Smooth muscle cell of the pulmonary artery (primary cell): ENCODE measurements around the gene PLOD3. TPM values are rescaled to one million over a fixed set of nuclear protein-coding genes. Genes with fewer than 3 reads are reported as not detected.

Source experiments
- total RNA-seq: library from RNA; depleted of rRNA; stranded (reverse); fragments of >200 nt; gene quantifications from 2 replicates; pipeline ENCODE4 v1.2.3, GENCODE V29; 2014

The PLOD3 gene
- 164 and 240 TPM in 2 replicates for total RNA-seq

DNA sequence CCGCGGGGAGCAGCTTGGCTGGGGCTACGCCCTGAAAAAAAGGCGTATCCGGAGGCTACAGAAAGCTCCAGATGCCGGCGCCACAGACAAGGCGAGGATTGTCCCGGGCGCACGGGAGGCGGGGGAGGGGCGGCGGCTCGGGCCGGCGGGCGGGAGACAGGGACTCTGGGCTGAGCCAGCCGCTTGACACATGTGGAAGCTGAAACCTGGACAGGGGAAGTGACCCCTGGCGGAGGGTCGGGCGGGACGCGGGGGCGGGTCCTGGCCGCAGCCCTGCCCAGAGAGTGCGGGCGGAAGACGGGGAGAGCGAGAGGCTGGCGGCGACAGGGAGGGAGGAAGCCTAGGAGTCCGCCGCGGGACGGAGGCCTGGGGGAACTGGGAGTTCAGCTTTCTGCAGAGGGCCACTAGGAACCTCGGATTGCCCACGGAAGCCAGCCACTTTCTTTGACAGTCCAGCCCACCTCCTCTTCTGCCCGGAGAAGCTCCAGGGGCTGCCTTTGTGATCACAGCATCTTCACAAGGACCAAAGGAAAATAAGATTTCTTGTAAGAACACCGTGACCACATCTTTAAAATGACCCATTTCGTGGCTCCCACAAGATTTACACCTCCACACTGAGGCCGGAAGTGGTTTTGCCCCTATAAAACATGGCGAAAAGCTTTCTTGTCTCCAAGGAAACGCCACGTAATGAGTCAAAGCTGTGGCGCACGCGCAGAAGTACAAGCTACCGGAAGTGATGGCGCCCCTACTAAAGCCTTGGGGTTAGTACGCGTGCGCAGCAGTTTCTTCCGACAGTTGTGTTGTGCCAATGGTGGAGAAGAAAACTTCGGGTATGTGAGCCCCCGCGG lies at the start of gene PLOD3, which contains the start of gene ZNHIT1:
Gene PLOD3, minus strand, starts transcription at position 194 of the 848 bp plus-strand sequence. CDS start 307 bp downstream, outside the sequence.
Gene ZNHIT1, plus strand, starts transcription at position 778 of the 848 bp plus-strand sequence. Its CDS starts 31 bp downstream, at position 809.

DNA sequence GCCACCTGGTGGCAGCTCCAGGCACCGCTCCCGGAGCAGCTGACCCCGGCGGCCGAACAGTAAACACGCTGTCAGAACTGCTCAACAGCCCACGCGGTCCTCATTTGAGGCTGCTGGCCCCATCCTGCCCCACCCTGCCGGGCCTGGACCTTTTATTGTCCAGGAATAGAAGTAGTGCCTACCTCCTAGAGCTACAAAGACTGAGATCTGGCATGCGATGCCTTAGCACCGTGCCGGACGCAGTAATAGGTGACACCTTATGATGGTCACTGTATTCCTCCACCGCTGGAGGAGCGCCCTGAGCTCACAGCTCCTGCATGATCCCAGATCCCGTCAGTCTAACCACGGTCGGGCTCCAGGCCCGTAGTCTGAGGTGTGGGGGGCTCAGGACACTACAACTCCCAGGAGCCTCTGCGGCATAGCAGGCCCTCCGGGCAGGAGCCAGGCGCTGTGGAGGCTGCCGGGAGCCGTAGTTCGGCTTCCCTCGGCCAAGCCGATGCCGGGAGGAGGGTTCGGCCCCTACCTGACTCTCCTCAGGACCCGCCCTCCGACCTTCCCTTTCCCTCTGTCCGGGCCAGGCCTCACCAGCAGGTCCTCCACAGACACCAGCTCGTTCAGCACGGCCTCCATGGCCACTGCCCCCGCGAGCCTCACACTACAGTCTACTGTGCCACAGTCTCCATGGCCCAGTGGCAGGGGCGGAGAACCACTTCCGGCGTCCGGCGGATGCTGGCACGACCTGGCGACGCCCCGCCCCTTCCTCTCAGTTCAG lies 27.2 kb upstream of the PLOD3 start, which contains the start of gene FIS1:
Gene FIS1, minus strand, starts transcription at position 707 of the 772 bp plus-strand sequence. Its CDS starts 77 bp downstream, at position 630.

GRCh38 chr7:101237206-101238067 lies 20.1 kb upstream of the PLOD3 start, which contains the start of gene CLDN15:
TSS of gene CLDN15 (minus strand) at chr7:101237802. CDS start at chr7:101237581, 221 bp downstream.

GRCh38 chr7:101200862-101201599 lies 16.4 kb downstream of the PLOD3 start, which contains the start of gene MOGAT3:
TSS of gene MOGAT3 (minus strand) at chr7:101201036. CDS start at chr7:101200854, 182 bp downstream.

GRCh38 chr7:101180130-101180755 lies 37.1 kb downstream of the PLOD3 start, which contains the start of gene NAT16:
TSS of gene NAT16 (minus strand) at chr7:101180293. CDS start at chr7:101174807, 5,486 bp downstream.

DNA sequence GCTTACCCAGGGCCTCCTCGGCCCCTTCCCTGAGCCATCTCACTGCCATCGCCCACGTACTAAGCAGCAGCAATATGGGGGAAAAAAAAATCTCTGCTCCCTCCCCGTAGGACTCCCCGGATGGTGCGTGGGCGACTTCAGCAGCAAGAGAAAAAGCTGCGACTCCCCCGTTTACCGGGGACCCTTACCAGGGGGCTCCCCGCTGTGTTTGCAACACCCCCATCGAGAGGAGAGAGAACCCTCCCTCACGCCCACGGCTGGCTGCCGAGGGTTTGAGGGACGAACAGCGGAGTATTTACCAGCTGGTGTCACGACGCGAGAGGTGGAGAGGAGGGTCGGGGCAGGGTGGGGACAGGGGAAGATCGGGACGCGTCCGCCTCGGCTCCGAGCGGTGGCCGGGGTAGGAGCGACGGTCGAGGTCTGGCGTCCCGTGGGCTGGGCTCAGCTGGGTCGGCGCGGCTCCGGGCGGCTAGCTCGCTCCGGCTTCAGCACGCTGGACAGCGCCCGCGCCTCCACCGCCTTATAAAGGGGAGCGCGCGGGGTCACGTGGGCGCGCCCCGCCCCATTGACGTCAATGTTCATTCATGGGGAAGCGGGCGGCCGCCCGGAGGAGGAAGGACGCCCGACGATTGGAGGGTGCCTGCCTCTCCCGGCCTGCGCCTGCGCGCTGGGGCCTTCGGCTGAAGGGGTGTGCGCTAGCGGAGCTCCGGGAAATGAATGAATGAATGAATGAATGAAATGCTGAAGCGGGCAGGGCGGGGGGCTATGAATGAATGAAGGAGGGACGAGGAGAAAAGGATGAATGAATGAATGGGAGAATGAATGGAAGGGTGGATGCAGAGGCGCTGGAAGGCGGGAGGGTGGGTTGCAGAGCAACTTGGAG lies 52.1 kb downstream of the PLOD3 start, which contains the start of gene VGF:
Gene VGF, minus strand, starts transcription at position 495 of the 883 bp plus-strand sequence. CDS start 726 bp downstream, outside the sequence.

Other genes with a start within 250 kb of the PLOD3 start
- 0.23 TPM in 1 of 2 replicates, not detected in the other for gene MUC12, start 248.0 kb downstream of the PLOD3 start, total RNA-seq
- not detected in 2 replicates for gene MUC17, start 197.5 kb downstream of the PLOD3 start, total RNA-seq
- gene TRIM56, start 132.1 kb downstream of the PLOD3 start, total RNA-seq, result 31.9 and 43.8 TPM in 2 replicates
- gene SERPINE1, start 90.5 kb downstream of the PLOD3 start, total RNA-seq, result 1,589 and 2,809 TPM in 2 replicates
- 87.7 and 89.2 TPM in 2 replicates for gene AP1S1, start 63.1 kb downstream of the PLOD3 start, total RNA-seq
- 0.07 and 0.26 TPM in 2 replicates for gene VGF, start 52.0 kb downstream of the PLOD3 start, total RNA-seq
- not detected in 2 replicates for gene NAT16, start 37.3 kb downstream of the PLOD3 start, total RNA-seq
- not detected in 2 replicates for gene MOGAT3, start 16.5 kb downstream of the PLOD3 start, total RNA-seq
- gene ZNHIT1, start 584 bp upstream of the PLOD3 start, total RNA-seq, result 50.3 and 60.0 TPM in 2 replicates
- gene CLDN15, start 20.2 kb upstream of the PLOD3 start, total RNA-seq, result 3.1 and 4.3 TPM in 2 replicates
- 101 and 107 TPM in 2 replicates for gene FIS1, start 27.5 kb upstream of the PLOD3 start, total RNA-seq
- gene IFT22, start 104.2 kb upstream of the PLOD3 start, total RNA-seq, result 23.2 and 25.3 TPM in 2 replicates
- gene COL26A1, start 145.3 kb upstream of the PLOD3 start, total RNA-seq, result not detected in 2 replicates